Adipose tissue (tissue), 3 donors: ENCODE measurements around the gene CLSTN2. TPM values are rescaled to one million over a fixed set of nuclear protein-coding genes. Genes with fewer than 3 reads are reported as not detected.

Experiments
- H3K27ac ChIP-seq: one replicate; pipeline ENCODE4 v1.5.1; 2013; ENCODE audit warnings: low read depth, low read length
- WGBS, 3 donors: extraction: QIAGEN DNeasy Blood & Tissue Kit; methylation state at CpG; one replicate each; pipeline ENCODE4 v1.1.7; 2013; 5-methylcytosine and 5-hydroxymethylcytosine counted together
- polyA plus RNA-seq, 3 donors: library from polyadenylated mRNA; stranded (reverse); fragments of 200-250 nt; gene quantifications; one replicate each; pipeline ENCODE4 v1.2.3, GENCODE V29; 2013
- donor health status: healthy with polysubstance abuse.
- donor health status: Bipolar disorder and iron deficiency.
- donor health status: healthy.

The CLSTN2 gene
- polyA plus RNA-seq, 3 donors: 1.3 to 11.8 (median 5.6) TPM

DNA sequence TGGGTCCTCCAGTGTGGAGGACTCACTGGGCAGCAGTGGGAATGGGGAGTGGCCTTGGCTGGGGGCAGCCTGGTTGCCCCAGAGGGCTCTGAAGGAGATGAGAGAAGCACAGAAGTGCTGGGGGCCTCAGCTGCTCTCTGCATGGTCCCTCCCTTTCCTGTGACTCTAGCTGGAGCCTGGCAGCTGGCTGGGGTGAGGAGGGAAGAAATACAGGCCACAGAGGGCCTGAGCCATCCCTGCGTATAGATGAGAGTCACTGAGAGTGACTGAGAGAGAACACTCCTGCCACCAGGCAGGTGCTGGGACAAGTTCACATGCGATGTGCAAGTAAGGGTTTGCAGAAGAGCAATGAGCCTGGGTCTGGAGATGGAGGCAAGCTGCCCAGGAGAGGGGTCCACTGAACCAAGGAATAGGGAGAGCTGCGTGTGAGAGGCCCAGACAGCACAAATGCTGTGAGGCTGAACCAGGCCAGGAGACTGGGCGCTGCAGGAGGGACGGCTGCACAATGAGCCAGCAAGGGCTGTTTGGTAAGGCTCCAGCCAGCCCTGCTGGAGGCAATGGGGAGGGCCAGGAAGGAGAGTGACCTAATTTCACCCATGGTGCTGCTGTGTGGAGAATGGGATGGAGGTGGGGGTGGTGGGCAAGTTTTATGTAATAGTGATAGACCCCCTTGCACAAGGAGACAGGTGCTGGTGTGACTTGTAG, 87.2 kb downstream of the CLSTN2 start:
- no peak overlapping the region for H3K27ac ChIP-seq
- 42 to 76% (median 70%) methylated on average over 5 of the region's 5 CpGs for WGBS, 3 donors

DNA sequence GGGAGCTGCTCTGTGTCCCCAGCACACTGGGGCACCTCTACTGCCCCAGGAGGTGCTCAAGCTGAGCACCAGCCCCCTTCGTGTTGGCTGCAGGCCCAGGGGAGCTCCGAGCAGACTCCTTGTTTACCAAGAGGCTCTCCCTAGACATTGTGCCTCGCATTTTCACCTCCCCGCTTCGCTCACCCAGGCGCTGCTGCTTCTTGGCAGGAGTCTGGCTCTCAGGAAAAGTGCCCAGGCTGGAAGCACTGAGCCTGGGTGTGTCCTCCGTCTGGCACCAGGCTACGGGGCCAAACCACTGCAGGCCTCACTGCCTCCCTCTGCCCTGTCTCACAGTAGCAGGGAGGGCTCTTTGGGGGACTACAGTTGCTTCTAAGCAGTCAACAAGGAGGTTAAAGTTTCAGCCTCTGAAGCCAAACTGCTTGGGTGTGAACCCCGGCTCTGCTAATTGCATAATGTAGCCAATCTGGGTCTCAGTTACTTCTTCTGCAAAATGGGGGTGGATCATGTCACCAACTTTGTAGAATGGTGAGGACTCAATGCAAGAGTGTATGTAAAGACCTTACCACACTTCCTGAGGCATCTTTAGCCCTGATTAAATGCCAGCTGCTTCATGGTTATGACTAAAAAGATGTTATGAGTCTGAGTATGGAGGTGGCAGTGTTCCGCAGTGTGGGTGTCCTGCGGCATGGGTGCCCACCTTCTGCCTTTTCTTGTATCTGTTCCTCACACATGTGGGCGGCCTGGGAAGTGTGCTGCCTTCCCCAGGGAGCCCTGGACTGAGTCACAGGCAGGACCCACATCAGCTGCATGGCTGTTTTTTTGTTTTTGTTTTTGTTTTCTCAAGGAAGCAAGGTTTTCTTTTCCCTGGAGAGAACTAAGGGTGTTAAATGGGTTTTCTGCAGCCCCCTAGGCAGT, 88.9 kb downstream of the CLSTN2 start:
- 59 to 76% (median 66%) methylated on average over 12 of the region's 12 CpGs for WGBS, 3 donors
- no peak overlapping the region for H3K27ac ChIP-seq

DNA sequence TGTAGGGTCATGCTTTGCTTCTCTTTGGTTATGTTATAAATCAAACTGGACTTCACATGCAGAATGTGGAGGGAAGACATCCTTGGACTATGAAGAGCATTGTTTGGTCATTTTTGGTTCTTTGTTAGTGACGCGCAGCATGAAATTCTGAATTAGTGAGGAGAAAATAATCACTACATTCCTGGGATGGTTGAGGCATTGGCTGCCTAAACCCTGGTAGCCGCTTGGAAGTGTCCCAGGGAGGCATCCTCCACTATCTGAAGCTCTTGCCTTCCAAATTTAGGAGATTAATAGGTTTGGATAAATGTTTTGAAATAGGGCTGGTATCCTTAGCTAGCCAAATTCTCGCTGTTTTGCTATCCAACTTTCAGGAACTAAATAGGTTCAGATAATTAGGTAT, 96.2 kb downstream of the CLSTN2 start:
- no peak overlapping the region for H3K27ac ChIP-seq
- 80 to 88% (median 81%) methylated on average over 4 of the region's 4 CpGs for WGBS, 3 donors

DNA sequence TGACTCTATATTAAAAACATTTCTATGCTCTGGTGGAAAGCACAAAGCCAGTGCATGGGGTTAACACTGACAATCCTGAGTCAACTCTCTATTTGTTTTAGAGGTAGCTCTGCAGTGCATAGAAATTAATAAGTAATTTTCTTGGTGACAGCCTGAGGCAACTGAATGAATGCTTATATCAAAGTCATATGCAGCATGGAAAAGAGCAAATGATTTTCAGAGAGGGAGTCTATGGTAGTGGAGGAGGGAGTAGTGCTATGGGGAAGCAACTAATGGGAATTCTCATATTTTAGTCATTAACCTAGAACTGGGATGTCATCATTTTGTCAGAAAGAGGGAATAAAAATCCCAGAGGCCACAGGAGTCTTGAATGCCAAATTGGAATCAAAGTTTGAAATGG, 99.1 kb downstream of the CLSTN2 start:
- no peak overlapping the region for H3K27ac ChIP-seq

DNA sequence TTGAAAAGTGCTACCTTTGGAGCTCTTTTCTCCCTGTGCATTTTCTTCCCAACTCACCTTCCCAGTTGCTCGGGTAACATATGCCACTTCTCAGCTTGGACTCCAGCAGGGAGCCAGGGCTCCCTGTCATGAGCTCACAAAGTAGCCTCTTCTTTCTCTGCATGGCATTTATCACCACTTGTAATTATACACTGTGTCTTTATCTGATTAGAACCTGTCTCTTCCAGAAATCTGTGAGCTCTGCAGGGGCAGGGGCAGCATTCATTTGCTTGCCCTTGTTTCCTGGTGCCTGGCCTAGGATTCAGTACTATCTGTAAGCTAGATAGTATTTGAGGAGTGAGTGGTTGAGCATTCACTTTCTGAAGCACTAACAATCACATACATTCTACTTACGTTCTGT, 100.9 kb downstream of the CLSTN2 start:
- 58 to 66% (median 62%) methylated on average over 2 of the region's 2 CpGs for WGBS, 3 donors
- H3K27ac ChIP-seq: no peak overlapping the region

DNA sequence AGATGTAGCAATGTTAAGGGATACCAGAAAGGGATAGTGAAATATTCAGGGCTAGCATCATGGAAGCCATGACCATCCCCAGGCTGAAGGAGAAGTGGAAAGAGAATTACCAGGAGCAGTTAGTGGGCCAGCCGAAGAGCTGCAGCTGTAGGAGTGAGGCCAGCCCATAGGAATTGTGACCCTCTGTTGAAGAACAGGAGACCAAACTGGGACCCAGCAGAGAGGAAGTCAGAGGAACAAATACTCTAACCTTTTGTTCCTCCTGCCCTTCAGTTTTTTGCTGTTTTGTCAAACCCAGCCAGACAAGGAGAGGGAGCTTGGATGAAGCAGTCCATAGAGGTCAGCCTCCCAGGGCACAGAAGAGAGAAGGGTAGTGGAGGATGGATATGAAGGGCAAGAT, 115.4 kb downstream of the CLSTN2 start:
- WGBS, 3 donors: 93 to 96% (median 94%) methylated on average over 1 of the region's 1 CpG
- H3K27ac ChIP-seq: no peak overlapping the region

DNA sequence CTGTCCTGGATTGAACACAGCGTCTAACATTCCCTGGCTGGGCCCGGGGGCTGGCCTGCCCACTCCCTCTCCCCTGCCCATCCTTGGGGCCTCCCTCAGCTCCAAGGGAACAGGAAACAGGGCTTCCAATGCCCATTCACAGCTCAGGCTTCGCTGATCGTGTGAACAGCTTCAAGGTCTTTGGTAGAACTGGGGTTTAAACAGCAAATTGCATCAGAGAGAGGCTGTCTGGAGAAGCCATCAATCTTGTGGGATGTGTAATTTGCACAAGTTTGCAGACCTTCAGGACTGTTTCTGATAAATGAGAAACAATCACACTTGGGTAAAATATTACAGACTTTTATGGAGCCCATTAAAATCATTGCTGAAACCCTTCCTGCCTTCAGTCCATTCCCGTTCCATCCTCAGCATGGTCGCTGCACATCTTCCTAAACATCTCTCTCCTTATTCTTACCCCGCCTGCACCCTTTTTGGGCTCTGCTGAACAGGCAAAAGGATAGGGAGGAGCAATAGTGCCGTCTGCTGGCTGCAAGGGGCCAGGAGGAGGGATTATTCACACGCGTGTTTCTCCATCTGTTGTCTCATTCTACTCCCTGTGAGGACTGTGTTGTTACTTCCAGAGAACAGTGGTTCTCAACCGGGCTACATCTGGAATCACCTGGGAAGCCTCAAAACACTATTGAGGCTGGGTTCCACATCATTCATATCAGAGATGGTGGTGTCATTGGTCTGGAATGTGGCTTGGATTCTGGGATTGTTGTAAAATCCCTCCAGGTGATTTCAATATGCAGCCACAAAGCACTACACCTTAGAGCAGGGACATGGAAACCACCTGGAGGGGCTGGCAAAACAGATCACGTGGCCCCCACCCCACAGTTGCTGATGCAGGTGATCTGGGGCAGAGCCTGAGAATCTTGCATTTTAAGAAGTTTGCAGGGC, 116.3 kb downstream of the CLSTN2 start:
- H3K27ac ChIP-seq: no peak overlapping the region
- WGBS, 3 donors: 32 to 49% (median 45%) methylated on average over 12 of the region's 12 CpGs

DNA sequence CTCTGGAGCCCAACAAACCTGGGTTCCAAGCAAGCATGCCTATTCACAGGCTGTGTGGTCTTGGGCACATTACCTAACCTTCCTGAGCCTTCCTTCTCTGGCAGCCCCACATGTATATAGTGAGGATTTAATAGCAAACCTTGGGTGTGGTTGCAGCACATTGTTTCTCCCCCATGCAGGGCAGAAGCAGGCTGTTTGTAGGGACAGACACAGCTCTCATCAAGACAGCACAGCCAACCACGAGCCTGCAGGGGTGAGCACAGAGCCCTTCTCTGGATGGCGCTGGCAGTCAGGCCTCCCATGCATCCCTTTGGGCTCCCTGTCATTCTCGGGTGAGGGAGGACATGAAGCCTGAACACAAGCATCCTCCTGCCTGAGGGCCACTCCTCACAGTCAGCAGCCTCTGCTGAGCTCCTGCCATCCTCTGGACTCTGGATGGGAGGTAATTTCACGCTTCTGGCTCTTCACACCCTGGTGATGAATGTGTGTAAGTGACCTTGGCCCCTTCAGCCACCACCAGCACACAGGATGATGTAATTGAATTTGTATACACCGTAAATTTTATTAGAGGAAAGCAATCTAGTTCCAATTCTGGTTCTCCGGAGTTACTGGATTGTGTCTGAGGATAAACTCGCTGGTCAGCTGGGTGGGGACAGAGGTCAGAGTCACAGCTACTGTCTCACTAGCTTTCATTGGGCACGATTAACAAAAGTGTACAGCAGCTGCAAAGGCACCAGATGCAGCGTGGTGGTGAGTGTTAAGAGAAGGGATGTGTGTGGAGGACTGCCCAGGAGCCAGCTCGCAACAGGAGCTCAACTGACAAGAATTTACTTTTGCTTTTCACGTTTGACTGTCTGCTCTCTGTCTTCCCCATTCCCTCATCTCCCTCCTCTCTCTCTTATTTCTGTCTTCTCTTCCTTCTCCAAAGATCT, 118.1 kb downstream of the CLSTN2 start:
- WGBS, 3 donors: 44 to 59% (median 46%) methylated on average over 11 of the region's 11 CpGs
- no peak overlapping the region for H3K27ac ChIP-seq

DNA sequence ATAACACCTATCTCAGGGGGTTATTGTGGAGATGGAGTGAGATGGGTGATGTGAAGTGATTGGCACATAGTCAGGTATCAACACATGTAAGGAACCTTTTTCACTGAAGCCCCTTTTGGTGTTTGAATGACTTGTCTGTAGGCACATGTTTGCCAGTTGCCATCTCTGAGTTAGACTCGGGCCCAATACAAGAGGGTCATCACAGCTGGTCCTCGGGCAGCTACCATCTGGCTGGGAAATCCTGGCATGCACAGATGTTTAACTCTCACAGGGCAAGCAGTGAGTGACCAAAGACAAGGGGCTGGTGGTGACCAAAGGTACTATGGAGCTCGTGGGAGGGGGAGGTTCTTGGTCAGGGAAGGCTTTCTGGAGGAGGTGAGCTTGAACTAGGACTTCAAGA, 118.8 kb downstream of the CLSTN2 start:
- WGBS, 3 donors: 79 to 84% (median 80%) methylated on average over 3 of the region's 3 CpGs
- H3K27ac ChIP-seq: no peak overlapping the region

DNA sequence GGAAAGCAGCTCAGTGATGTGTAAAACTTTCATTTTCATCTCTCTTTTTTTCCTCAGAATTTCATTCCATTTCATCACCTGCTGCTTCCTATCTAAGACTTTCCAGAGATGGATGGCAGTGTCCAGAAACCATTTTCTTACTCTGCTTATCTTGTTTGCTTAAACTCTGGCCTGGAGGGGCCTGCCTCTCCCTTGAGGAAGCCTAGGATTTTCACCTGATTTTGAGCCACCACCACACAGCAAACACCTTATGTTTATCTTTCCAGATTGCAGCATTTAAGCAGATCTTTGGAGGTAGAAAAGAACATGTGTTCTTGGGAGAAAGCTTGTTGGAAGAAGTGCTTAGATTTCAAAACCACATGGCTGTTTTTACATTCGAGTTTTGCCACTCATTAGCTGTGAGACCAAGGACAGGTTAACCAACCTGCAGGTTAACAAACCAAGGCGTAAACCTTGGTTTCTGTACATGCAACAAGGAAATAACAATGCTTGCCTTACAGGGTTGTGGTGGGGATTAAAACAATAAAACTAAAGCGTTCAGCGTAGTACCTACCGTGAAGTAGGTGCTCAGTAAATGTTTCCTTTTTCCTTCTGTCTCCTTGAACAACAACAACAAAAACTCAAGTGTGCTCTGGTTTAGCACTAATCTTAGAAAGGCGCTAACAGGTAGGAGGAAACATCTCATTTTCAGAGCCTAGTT, 120.3 kb downstream of the CLSTN2 start:
- 77 to 89% (median 84%) methylated on average over 6 of the region's 6 CpGs for WGBS, 3 donors
- H3K27ac ChIP-seq: no peak overlapping the region

DNA sequence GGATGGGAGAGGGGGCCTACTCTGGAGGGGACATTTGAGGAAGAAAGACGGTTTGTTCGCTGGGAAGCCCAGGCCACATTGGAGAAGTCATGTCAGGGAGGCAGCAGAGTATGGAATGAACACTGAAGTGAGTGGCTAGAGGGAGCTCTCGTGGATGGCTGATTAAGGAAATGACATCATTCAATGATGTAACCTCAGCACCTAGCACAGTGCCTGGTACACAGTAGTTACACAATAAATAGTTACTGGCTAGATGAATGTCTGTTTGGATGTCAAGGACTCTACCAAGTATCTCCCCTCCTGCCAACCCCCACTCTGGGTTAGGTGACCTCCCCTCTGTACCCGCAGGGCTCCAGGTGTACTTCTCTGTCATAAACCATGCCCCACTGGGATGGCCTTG, 121.1 kb downstream of the CLSTN2 start:
- WGBS, 3 donors: 81 to 94% (median 83%) methylated on average over 4 of the region's 4 CpGs

DNA sequence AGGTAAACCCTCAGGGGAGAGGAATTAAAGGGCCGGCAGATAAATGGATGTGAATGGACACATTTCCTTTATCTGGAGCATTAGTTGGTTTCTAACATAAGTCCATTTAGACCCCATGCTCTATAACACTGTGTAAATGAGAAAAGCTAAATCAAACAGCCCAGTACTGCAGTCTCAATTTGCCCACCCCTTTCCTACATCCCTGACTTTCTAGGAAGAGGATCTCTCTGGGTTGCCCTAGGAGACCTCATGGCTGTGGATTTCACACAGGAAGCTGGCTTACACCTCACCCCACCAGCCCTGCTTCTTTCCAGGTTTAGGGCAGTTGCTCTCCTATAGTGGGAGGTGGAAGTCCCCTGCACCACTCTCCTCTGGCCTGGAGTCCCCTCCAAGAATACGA, 126.2 kb downstream of the CLSTN2 start:
- 83 to 85% (median 84%) methylated on average over 2 of the region's 2 CpGs for WGBS, 3 donors
- no peak overlapping the region for H3K27ac ChIP-seq

More for the DNA sequence above, 121.1 kb downstream of the CLSTN2 start:
- no peak overlapping the region for H3K27ac ChIP-seq

DNA sequence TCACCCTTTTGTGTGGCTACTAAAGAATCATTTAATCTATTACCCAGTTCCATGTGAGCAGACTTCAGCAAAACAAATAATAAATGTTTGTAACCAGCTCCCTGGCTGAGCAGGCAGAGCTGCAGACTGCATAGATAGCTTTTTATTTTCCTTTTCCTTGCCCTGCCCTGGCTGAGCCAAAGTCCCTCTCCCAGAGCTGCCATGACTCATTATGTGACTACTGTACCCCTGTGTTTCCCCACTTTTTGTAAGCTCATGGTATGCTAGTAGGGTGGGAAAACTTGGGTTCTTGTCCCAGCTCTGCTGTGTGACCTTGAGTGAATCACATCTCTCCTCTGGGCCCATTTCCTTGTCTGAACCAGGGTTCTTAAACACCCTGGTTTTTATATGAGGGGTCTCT, 127.5 kb downstream of the CLSTN2 start:
- H3K27ac ChIP-seq: no peak overlapping the region

DNA sequence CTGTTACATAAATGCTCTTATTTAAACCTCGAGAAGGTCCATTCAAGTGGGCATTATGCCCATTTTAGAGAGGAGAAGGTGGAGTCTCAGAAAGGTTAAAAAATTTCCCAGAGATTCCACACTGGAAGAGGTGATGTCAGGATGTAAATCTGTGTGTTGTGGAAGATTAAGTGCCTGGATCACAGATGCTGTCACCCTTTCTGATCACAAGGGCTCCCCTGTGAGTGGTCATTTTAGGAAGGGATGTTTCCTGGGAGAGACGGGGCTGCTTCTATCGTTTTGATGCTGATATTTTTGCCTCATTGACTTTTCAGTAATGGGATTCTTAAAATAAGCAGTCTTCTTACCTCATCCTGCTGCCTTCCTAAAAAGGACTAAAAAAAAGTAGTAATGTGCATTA, 132.5 kb downstream of the CLSTN2 start:
- no peak overlapping the region for H3K27ac ChIP-seq
- 62 to 77% (median 72%) methylated on average over 3 of the region's 3 CpGs for WGBS, 3 donors

DNA sequence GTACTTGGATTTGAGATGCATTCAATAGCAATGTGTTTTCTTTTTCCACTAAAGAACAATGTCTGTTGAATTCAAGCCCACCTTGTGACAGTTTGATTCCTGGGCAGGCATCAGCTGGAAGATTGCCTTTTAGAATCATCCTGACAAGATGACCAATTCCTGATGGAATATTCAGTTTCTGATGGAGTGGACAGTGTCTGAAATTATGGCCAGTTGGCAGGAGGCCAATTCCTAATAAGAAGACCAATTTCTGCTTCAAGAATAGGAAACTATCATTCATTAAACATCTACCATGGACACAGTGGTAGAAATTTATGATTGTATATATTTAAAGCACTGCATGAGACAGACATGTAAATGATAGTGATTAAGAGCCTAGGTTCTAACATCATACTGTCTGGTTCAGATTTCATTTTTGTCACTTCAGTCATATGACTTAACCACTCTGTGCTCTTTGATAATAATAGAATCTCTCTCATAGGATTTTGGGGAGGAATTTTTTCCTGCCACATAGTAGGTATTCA, 133.6 kb downstream of the CLSTN2 start:
- H3K27ac ChIP-seq: no peak overlapping the region

DNA sequence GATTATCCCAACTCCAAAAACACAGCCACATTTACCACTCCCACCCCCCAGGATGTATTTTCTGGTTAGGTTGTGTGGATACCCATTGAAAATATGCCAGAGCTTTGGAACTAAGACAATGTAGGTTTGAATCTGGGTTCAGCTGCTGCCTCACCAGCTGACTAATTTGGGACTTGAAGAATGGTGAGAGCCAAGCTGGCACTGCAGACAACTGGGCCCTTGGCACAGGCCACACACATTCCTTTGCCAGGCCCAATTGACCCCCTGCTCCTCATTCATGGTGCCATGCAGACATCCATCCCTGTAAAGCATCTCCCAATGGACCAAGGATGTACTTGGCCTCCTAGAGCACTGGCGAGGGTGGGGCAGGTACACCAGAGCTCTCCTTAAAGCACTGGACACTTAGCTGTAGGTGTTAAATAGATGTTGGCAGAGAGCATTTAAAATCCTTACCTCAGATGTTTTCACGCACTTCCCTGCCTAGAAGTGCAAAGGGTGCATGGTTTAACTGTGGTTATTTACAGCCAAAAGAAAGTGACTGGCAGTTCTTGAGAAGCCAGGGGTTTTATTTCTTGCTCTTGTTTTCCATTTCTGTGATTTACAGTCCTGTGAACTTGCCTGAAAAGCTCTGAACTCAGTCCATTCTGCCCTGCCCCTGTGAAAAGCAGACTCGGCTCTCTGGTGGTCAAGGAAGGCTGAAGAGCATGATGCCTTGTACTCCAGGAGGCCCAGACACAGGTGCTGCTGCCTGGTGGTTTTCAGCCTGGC, 138.5 kb downstream of the CLSTN2 start:
- no peak overlapping the region for H3K27ac ChIP-seq
- 83 to 93% (median 84%) methylated on average over 3 of the region's 3 CpGs for WGBS, 3 donors
